AG04450 (cell line): ENCODE results near the gene CCM2L. TPM values are rescaled to one million over a fixed set of nuclear protein-coding genes. Genes with fewer than 3 reads are reported as not detected.

ENCODE experiments used
- CTCF ChIA-PET: fragments of 300-600, 350-600 bp; formaldehyde crosslinking; extraction: SDS; loops from one replicate; lab custom pipeline; 2022; ENCODE audit warnings: antibody characterized with exemption, inconsistent platforms; lab: Charles Lee
- POLR2A ChIA-PET: fragments of 350-600 bp; formaldehyde crosslinking; extraction: SDS; loops from one replicate; lab custom pipeline; 2021; ENCODE audit warnings: antibody characterized with exemption, inconsistent platforms; lab: Yijun Ruan, JAX
- DNase-seq: peaks from one replicate; pipeline ENCODE4 v3.0.0-alpha.2; 2011; ENCODE audit warnings: low read depth, low spot score
- H3K27ac ChIP-seq: one replicate; pipeline ENCODE4 v1.5.1; 2012; ENCODE audit warnings: low read depth, low read length, control low read depth
- H3K27me3 ChIP-seq: one replicate; pipeline ENCODE4 v1.6.0; 2012; ENCODE audit warnings: low read length; ENCODE audit not compliant: control insufficient read depth, insufficient read depth
- H3K4me3 ChIP-seq: 2 replicates; pipeline ENCODE4 v1.5.1; 2011; ENCODE audit warnings: mild to moderate bottlenecking, low read depth, low read length, control low read depth
- H3K9me3 ChIP-seq: 2 replicates; pipeline ENCODE4 v1.5.1; 2012; ENCODE audit warnings: low read length; ENCODE audit not compliant: control insufficient read depth, insufficient read depth
- polyA plus RNA-seq: library from polyadenylated mRNA; depleted of rRNA; stranded (reverse); fragments of >200 nt; gene quantifications from 2 replicates; pipeline ENCODE4 v1.2.3, GENCODE V29; 2011
- TF ChIP-seq, protein P1 (sequence below): IDR thresholded peaks from 2 replicates; pipeline ENCODE4 v1.5.1; 2011; ENCODE audit warnings: low read depth, low read length, control low read depth, inconsistent platforms

Gene CCM2L
- polyA plus RNA-seq, 1 experiment, result not detected

DNA sequence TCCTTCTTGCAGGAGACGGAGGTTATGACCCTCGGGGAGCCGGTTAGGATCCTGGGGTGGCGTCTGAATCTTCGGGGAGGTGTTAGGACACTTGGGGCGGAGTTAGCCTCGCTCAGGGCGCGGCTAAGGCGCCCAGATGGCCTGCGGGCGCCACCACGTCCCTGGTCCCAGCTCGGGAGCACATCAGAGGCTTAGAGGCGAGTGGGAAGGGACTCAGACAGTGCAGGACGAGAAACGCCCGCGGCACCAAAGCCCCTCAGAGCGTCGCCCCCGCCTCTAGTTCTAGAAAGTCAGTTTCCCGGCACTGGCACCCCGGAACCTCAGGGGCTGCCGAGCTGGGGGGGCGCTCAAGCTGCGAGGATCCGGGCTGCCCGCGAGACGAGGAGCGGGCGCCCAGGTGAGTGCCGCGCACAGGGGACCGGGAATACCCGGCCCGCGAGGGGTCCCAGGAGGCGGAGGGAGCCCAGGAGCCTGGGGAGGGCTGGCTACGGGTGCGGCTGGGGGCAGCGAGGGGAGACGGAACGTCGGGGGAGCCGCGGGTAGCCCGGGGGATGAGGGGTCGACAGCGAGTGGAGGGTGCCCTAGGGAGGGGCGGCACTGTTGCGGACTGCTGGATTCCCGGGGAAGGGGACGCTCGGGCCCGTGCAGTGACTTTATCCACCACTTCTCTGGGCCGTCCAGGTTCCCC lies 42.0 kb downstream of the CCM2L start, which contains the start of gene HCK:
Gene HCK (plus strand): TSS at position 153 of the 688 bp plus-strand sequence.
- Histone ChIP-seq H3K9me3 (no peaks in the 10 kb centered on the region; the same call in 1 of the 2 replicates), H3K4me3 (no peak within 1 kb of the TSS), H3K27ac (no peak within 1 kb of the TSS), H3K27me3 (peaks cover 49% of the 10 kb centered on the region)
- TF ChIP-seq, protein P1, sequence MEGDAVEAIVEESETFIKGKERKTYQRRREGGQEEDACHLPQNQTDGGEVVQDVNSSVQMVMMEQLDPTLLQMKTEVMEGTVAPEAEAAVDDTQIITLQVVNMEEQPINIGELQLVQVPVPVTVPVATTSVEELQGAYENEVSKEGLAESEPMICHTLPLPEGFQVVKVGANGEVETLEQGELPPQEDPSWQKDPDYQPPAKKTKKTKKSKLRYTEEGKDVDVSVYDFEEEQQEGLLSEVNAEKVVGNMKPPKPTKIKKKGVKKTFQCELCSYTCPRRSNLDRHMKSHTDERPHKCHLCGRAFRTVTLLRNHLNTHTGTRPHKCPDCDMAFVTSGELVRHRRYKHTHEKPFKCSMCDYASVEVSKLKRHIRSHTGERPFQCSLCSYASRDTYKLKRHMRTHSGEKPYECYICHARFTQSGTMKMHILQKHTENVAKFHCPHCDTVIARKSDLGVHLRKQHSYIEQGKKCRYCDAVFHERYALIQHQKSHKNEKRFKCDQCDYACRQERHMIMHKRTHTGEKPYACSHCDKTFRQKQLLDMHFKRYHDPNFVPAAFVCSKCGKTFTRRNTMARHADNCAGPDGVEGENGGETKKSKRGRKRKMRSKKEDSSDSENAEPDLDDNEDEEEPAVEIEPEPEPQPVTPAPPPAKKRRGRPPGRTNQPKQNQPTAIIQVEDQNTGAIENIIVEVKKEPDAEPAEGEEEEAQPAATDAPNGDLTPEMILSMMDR, result no peak
- DNase-seq, result no peak
- CTCF ChIA-PET, result interaction anchor here (1.4 kb wide), 1 partner anchor 21 kb away, joined by 5 read pairs; no protein-coding TSS in a partner anchor
- POLR2A ChIA-PET, result no interaction called here

DNA sequence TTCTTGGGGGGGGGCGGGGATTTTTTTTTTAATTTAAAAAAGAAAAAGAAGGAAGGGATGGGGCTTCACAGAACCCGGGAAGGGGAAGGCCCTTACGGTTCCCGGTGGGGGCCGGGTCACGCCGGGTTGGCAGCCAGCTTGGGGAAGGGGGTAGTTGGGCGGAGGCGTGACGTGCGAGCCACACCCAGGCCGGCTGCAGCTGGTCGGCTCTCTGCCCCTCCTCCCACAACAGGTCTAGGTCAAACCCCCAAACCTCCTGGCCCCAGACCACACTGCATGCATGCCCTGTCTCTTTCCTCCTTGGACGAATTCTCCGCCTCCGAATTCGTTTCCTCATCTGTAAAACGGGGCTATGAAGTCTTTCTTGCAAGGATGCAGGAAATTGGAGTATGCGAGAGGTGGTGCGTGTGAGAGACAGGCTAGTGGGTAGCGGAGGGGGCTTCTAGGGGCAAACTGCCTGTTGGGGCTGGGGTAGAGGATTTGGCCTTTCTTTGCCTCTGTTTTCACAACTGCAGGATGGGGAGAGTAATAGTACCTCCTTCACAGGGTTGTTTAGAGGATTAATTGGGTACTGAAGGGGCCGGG lies 42.6 kb downstream of the CCM2L start:
- ChIA-PET POLR2A (no interaction called here), CTCF (interaction anchor here (1.4 kb wide), 1 partner anchor 22 kb away, joined by 5 read pairs; no protein-coding TSS in a partner anchor)
- Histone ChIP-seq H3K4me3 (no peak overlapping the region), H3K9me3 (no peaks in the 10 kb centered on the region; the same call in 1 of the 2 replicates), H3K27ac (no peak overlapping the region), H3K27me3 (peaks cover 54% of the 10 kb centered on the region)
- TF ChIP-seq, protein P1, result no peak
- no peak for DNase-seq

DNA sequence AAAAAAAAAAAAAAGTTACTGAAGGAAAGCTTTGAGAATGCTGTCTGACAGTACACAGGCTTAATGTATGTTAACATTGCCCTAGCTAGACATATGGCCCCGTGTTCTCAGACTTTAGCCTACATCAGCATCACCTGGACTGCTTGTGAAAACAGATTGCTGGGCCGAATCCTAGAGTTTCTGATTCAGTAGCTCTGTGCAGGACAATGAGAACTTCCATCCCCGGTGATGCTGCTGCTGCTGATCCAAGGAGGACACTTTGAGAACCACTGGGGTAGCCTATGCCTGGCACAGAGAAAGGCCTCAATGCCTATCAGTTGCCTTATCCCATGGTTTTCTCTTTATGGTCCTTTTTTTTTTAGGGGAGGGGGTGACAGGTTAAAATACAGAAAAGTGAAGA lies 43.4 kb downstream of the CCM2L start:
- Histone ChIP-seq H3K27ac (no peak overlapping the region), H3K27me3 (peaks cover 56% of the 10 kb centered on the region), H3K9me3 (no peaks in the 10 kb centered on the region; the same call in 1 of the 2 replicates), H3K4me3 (no peak overlapping the region)
- POLR2A ChIA-PET, result interaction anchor here (0.7 kb wide), 1 partner anchor 183 kb away, joined by 3 read pairs; the partner anchor contains the start of genes DUSP15 and TTLL9
- no peak for DNase-seq
- TF ChIP-seq, protein P1, result no peak
- CTCF ChIA-PET, result interaction anchor here (1.4 kb wide), 1 partner anchor 22 kb away, joined by 5 read pairs; no protein-coding TSS in a partner anchor

DNA sequence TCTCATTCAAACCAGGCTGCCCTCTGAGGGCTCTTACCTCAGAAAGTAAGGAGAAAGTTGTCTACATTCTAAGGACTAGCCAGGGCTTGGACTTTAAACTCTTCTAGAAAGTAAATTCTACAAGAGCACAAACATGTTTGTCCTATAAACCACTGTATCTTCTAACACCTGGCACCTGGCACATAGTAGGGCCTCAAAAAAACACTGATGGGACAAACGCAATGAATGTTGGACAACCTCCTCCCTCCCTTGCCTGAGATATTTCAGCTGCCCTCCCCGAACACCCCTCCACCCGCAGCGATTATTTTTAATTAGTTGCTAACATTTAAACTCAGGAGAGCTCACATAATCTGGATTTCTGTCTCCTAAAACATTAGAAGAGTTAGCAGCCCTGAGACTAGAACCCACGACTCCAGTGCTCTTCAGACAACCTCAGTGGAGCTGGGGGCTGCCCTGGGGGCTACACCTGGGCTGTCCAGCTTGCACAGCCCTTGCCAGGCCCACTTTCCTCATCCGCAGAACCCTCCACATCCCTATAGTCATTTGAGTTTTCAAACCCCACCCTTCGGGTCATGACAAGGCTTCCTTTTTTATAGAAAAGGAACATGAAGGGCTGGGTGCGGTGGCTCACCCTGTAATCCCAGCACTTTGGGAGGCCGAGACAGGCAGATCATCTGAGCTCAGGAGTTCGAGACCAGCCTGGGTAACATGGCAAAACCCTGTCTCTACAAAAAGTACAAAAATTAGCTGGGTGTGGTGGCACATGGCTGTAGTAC lies 46.7 kb downstream of the CCM2L start:
- Histone ChIP-seq H3K27ac (no peak overlapping the region), H3K4me3 (no peak overlapping the region), H3K9me3 (no peaks in the 10 kb centered on the region; the same call in 1 of the 2 replicates), H3K27me3 (peaks cover 43% of the 10 kb centered on the region)
- ChIA-PET CTCF (no interaction called here), POLR2A (no interaction called here)
- TF ChIP-seq, protein P1, result no peak
- DNase-seq, result no peak
